Measurements from ENCODE around the gene GPR161. TPM values are rescaled to one million over a fixed set of nuclear protein-coding genes. Genes with fewer than 3 reads are reported as not detected.

Gene GPR161
- total and polyA plus RNA-seq, 4 donors, result 6.0 to 19.8 (median 13.8) TPM

- no peak for DNase-seq
- no peaks in the 10 kb centered on the region for H3K36me3 ChIP-seq (ENCODE audit: control insufficient read depth in 1 of 2, insufficient read depth in 2 of 2, low read length in 1 of 2)
Observed at GRCh38 chr1:168083456-168084325, 53.0 kb downstream of the GPR161 start.

GRCh38 chr1:168082008-168082876 lies 54.5 kb downstream of the GPR161 start:
- H3K9me3 ChIP-seq (ENCODE audit: control insufficient read depth, low read length), result no peaks in the 10 kb centered on the region
- H3K4me3 ChIP-seq (ENCODE audit: low read length in 2 of 2), result no peak overlapping the region
- H3K27me3 ChIP-seq (ENCODE audit: control insufficient read depth in 1 of 2, insufficient read depth in 2 of 2, low read length in 1 of 2), result no peaks in the 10 kb centered on the region
- intact Hi-C loops (cut with DNase I), result loop anchor here in 1 of 2 donors (10.0 kb wide), 1 partner anchor 367 kb away; no protein-coding TSS in a partner anchor
- ATAC-seq (ENCODE audit: low FRiP score), result peak; percentile 77
- peaks cover 0 to 1% of the 10 kb centered on the region in 2 donors for H3K4me1 ChIP-seq (ENCODE audit: control insufficient read depth in 1 of 2, insufficient read depth in 2 of 2, low read length in 2 of 2)
- no peaks in the 10 kb centered on the region for H3K36me3 ChIP-seq (ENCODE audit: control insufficient read depth in 1 of 2, insufficient read depth in 2 of 2, low read length in 1 of 2)
- DNase-seq, result peak; percentile 80 to 85
- WGBS, 2 donors, result 53 to 55% methylated on average over 8 of the region's 8 CpGs
- no peak overlapping the region for H3K27ac ChIP-seq (ENCODE audit: low read depth in 1 of 2, low read length in 2 of 2)

More at GRCh38 chr1:168083456-168084325, 53.0 kb downstream of the GPR161 start:
- H3K4me1 ChIP-seq (ENCODE audit: control insufficient read depth in 1 of 2, insufficient read depth in 2 of 2, low read length in 2 of 2), result peaks cover 0 to 1% of the 10 kb centered on the region in 2 donors
- intact Hi-C loops (cut with DNase I), result loop anchor here in 1 of 2 donors (2.0 to 10.0 kb wide), 2 partner anchors 147 to 369 kb away; partner anchors contain the start of genes DCAF6 and MPC2
- no peaks in the 10 kb centered on the region for H3K27me3 ChIP-seq (ENCODE audit: control insufficient read depth in 1 of 2, insufficient read depth in 2 of 2, low read length in 1 of 2)
- H3K9me3 ChIP-seq (ENCODE audit: control insufficient read depth, low read length), result no peaks in the 10 kb centered on the region
- 55 to 57% methylated on average over 7 of the region's 7 CpGs for WGBS, 2 donors
- H3K4me3 ChIP-seq (ENCODE audit: low read length in 2 of 2), result no peak overlapping the region
- no peak for ATAC-seq (ENCODE audit: low FRiP score)
- peak overlapping the region in 1 of 2 donors; percentile 28 for H3K27ac ChIP-seq (ENCODE audit: low read depth in 1 of 2, low read length in 2 of 2)

- no peak overlapping the region for H3K4me3 ChIP-seq (ENCODE audit: low read length in 2 of 2)
- no peaks in the 10 kb centered on the region for H3K27me3 ChIP-seq (ENCODE audit: control insufficient read depth in 1 of 2, insufficient read depth in 2 of 2, low read length in 1 of 2)
- no peaks in the 10 kb centered on the region for H3K9me3 ChIP-seq (ENCODE audit: control insufficient read depth, low read length)
- DNase-seq (peak in 1 of 2 donors; percentile 67), ATAC-seq (ENCODE audit: low FRiP score) (peak; percentile 31)
- H3K27ac ChIP-seq (ENCODE audit: low read depth in 1 of 2, low read length in 2 of 2), result peak overlapping the region in 1 of 2 donors; percentile 27
- H3K4me1 ChIP-seq (ENCODE audit: control insufficient read depth in 1 of 2, insufficient read depth in 2 of 2, low read length in 2 of 2), result peaks cover 0 to 1% of the 10 kb centered on the region in 2 donors
- H3K36me3 ChIP-seq (ENCODE audit: control insufficient read depth in 1 of 2, insufficient read depth in 2 of 2, low read length in 1 of 2), result no peaks in the 10 kb centered on the region
- intact Hi-C loops (cut with DNase I), result loop anchor here in 1 of 2 donors (10.0 kb wide), 1 partner anchor 367 kb away; no protein-coding TSS in a partner anchor
- 76 to 82% methylated on average over 4 of the region's 4 CpGs for WGBS, 2 donors
Observed at GRCh38 chr1:168081373-168082007, 55.2 kb downstream of the GPR161 start.

- ATAC-seq (ENCODE audit: low FRiP score), result no peak
Observed at GRCh38 chr1:168079761-168080160, 57.0 kb downstream of the GPR161 start.

GRCh38 chr1:168069384-168069783 lies 67.3 kb downstream of the GPR161 start:
- 85 to 91% methylated on average over 3 of the region's 3 CpGs for WGBS, 2 donors
- no peak overlapping the region for H3K4me3 ChIP-seq (ENCODE audit: low read length in 2 of 2)

More at GRCh38 chr1:168079761-168080160, 57.0 kb downstream of the GPR161 start:
- H3K27ac ChIP-seq (ENCODE audit: low read depth in 1 of 2, low read length in 2 of 2), result peak overlapping the region in 1 of 2 donors; percentile 47
- intact Hi-C loops (cut with DNase I), result loop anchor here in 1 of 2 donors (10.0 kb wide), 1 partner anchor 365 kb away; no protein-coding TSS in a partner anchor
- no peaks in the 10 kb centered on the region for H3K27me3 ChIP-seq (ENCODE audit: control insufficient read depth in 1 of 2, insufficient read depth in 2 of 2, low read length in 1 of 2)
- H3K4me1 ChIP-seq (ENCODE audit: control insufficient read depth in 1 of 2, insufficient read depth in 2 of 2, low read length in 2 of 2), result peaks cover 0 to 1% of the 10 kb centered on the region in 2 donors
- no peaks in the 10 kb centered on the region for H3K9me3 ChIP-seq (ENCODE audit: control insufficient read depth, low read length)
- H3K36me3 ChIP-seq (ENCODE audit: control insufficient read depth in 1 of 2, insufficient read depth in 2 of 2, low read length in 1 of 2), result no peaks in the 10 kb centered on the region
- no peak for DNase-seq
- no peak overlapping the region for H3K4me3 ChIP-seq (ENCODE audit: low read length in 2 of 2)

GRCh38 chr1:168065506-168065905 lies 71.2 kb downstream of the GPR161 start:
- Histone ChIP-seq H3K4me1 (ENCODE audit: control insufficient read depth in 1 of 2, insufficient read depth in 2 of 2, low read length in 2 of 2) (no peaks in the 10 kb centered on the region), H3K36me3 (ENCODE audit: control insufficient read depth in 1 of 2, insufficient read depth in 2 of 2, low read length in 1 of 2) (peaks cover 3% of the 10 kb centered on the region in 2 donors), H3K27me3 (ENCODE audit: control insufficient read depth in 1 of 2, insufficient read depth in 2 of 2, low read length in 1 of 2) (no peaks in the 10 kb centered on the region), H3K27ac (ENCODE audit: low read depth in 1 of 2, low read length in 2 of 2) (no peak overlapping the region), H3K4me3 (ENCODE audit: low read length in 2 of 2) (no peak overlapping the region), H3K9me3 (ENCODE audit: control insufficient read depth, low read length) (no peaks in the 10 kb centered on the region)
- ATAC-seq (ENCODE audit: low FRiP score), result no peak
- no peak for DNase-seq
- intact Hi-C loops (cut with DNase I), result no loop called here
- 77 to 81% methylated on average over 3 of the region's 3 CpGs for WGBS, 2 donors

More at GRCh38 chr1:168069384-168069783, 67.3 kb downstream of the GPR161 start:
- intact Hi-C loops (cut with DNase I), result no loop called here
- no peak for DNase-seq
- H3K4me1 ChIP-seq (ENCODE audit: control insufficient read depth in 1 of 2, insufficient read depth in 2 of 2, low read length in 2 of 2), result no peaks in the 10 kb centered on the region
- no peaks in the 10 kb centered on the region for H3K27me3 ChIP-seq (ENCODE audit: control insufficient read depth in 1 of 2, insufficient read depth in 2 of 2, low read length in 1 of 2)
- no peak overlapping the region for H3K27ac ChIP-seq (ENCODE audit: low read depth in 1 of 2, low read length in 2 of 2)
- peaks cover 3 to 9% of the 10 kb centered on the region in 2 donors for H3K36me3 ChIP-seq (ENCODE audit: control insufficient read depth in 1 of 2, insufficient read depth in 2 of 2, low read length in 1 of 2)
- ATAC-seq (ENCODE audit: low FRiP score), result no peak
- H3K9me3 ChIP-seq (ENCODE audit: control insufficient read depth, low read length), result no peaks in the 10 kb centered on the region

GRCh38 chr1:168064216-168064615 lies 72.5 kb downstream of the GPR161 start:
- Histone ChIP-seq H3K4me3 (ENCODE audit: low read length in 2 of 2) (no peak overlapping the region), H3K27ac (ENCODE audit: low read depth in 1 of 2, low read length in 2 of 2) (no peak overlapping the region), H3K36me3 (ENCODE audit: control insufficient read depth in 1 of 2, insufficient read depth in 2 of 2, low read length in 1 of 2) (peaks cover 1 to 3% of the 10 kb centered on the region in 2 donors), H3K9me3 (ENCODE audit: control insufficient read depth, low read length) (no peaks in the 10 kb centered on the region), H3K4me1 (ENCODE audit: control insufficient read depth in 1 of 2, insufficient read depth in 2 of 2, low read length in 2 of 2) (no peaks in the 10 kb centered on the region), H3K27me3 (ENCODE audit: control insufficient read depth in 1 of 2, insufficient read depth in 2 of 2, low read length in 1 of 2) (no peaks in the 10 kb centered on the region)
- no peak for DNase-seq
- intact Hi-C loops (cut with DNase I), result no loop called here
- ATAC-seq (ENCODE audit: low FRiP score), result no peak
- whole genome bisulfite sequencing, 2 donors, result 96 to 99% methylated on average over 1 of the region's 1 CpG

GRCh38 chr1:168057921-168058320 lies 78.8 kb downstream of the GPR161 start:
- no peaks in the 10 kb centered on the region for H3K9me3 ChIP-seq (ENCODE audit: control insufficient read depth, low read length)
- no peak overlapping the region for H3K27ac ChIP-seq (ENCODE audit: low read depth in 1 of 2, low read length in 2 of 2)
- H3K4me3 ChIP-seq (ENCODE audit: low read length in 2 of 2), result no peak overlapping the region
- ATAC-seq (ENCODE audit: low FRiP score), result no peak
- intact Hi-C loops (cut with DNase I), result no loop called here
- no peaks in the 10 kb centered on the region for H3K36me3 ChIP-seq (ENCODE audit: control insufficient read depth in 1 of 2, insufficient read depth in 2 of 2, low read length in 1 of 2)
- H3K4me1 ChIP-seq (ENCODE audit: control insufficient read depth in 1 of 2, insufficient read depth in 2 of 2, low read length in 2 of 2), result no peaks in the 10 kb centered on the region
- WGBS, 2 donors, result 98% methylated on average over 2 of the region's 2 CpGs
- DNase-seq, result no peak
- H3K27me3 ChIP-seq (ENCODE audit: control insufficient read depth in 1 of 2, insufficient read depth in 2 of 2, low read length in 1 of 2), result no peaks in the 10 kb centered on the region
